Common myeloid progenitor, CD34-positive (primary cell): ENCODE results near the gene ASCC1.

Experiments
- CTCF ChIA-PET: fragments of 350-600 bp; sonication (Branson Sonifier 250); formaldehyde crosslinking; loops from one replicate; lab custom pipeline; 2021; ENCODE audit warnings: antibody characterized with exemption; lab: Charles Lee
- POLR2A ChIA-PET: fragments of 350-600 bp; sonication (Branson Sonifier 250); formaldehyde crosslinking; loops from one replicate; lab custom pipeline; 2021; ENCODE audit warnings: antibody characterized with exemption; lab: Charles Lee
- DNase-seq, 3 donors: peaks; one replicate each; pipeline versions ENCODE4 v3.0.0 to v3.0.0-alpha.2; 2013
- H3K27ac ChIP-seq, 2 experiments: 1 replicate in 1 of 2; 2 replicates in 1 of 2; pipeline ENCODE4 v1.7.0; 2013; ENCODE audit warnings: inconsistent platforms in 2 of 2, low read length in 2 of 2, mild to moderate bottlenecking in 2 of 2, low read depth in 1 of 2, moderate library complexity in 1 of 2; ENCODE audit not compliant: severe bottlenecking in 2 of 2, insufficient read depth in 1 of 2, poor library complexity in 1 of 2
- H3K27me3 ChIP-seq, 5 experiments: replicated peaks in 2 of 5; 1 replicate in 3 of 5; 2 replicates in 2 of 5; pipeline versions ENCODE4 v1.6.1 to v1.7.0; 2013; ENCODE audit warnings: low read length in 4 of 5, mild to moderate bottlenecking in 2 of 5, moderate library complexity in 2 of 5, inconsistent platforms in 1 of 5; ENCODE audit not compliant: insufficient read depth in 5 of 5, control insufficient read depth in 4 of 5
- H3K36me3 ChIP-seq, 4 experiments: 1 replicate in 2 of 4; 2 replicates in 2 of 4; pipeline versions ENCODE4 v1.6.1 to v1.7.0; 2013; ENCODE audit warnings: low read length in 3 of 4, control low read depth in 1 of 4, mild to moderate bottlenecking in 1 of 4; ENCODE audit not compliant: control insufficient read depth in 4 of 4, insufficient read depth in 4 of 4
- H3K4me1 ChIP-seq, 4 experiments: 1 replicate in 3 of 4; 2 replicates in 1 of 4; pipeline versions ENCODE4 v1.6.1 to v1.7.1; 2013; ENCODE audit warnings: low read length in 3 of 4, mild to moderate bottlenecking in 3 of 4, control low read depth in 1 of 4, inconsistent platforms in 1 of 4, moderate library complexity in 1 of 4; ENCODE audit not compliant: control insufficient read depth in 4 of 4, insufficient read depth in 4 of 4; ENCODE audit errors: control extremely low read depth in 1 of 4
- H3K4me3 ChIP-seq, 7 experiments: 1 replicate in 4 of 7; 2 replicates in 3 of 7; pipeline versions ENCODE4 v1.5.1 to v1.7.0; 2013; ENCODE audit warnings: mild to moderate bottlenecking in 7 of 7, low read length in 6 of 7, moderate library complexity in 6 of 7, inconsistent platforms in 2 of 7, low read depth in 2 of 7, control low read depth in 1 of 7; ENCODE audit not compliant: insufficient read depth in 4 of 7, control insufficient read depth in 1 of 7; ENCODE audit errors: extremely low read depth in 1 of 7
- H3K9me3 ChIP-seq, 5 experiments: 1 replicate in 4 of 5; 2 replicates in 1 of 5; pipeline versions ENCODE4 v1.6.1 to v1.7.1; 2013; ENCODE audit warnings: low read length in 4 of 5, mild to moderate bottlenecking in 2 of 5, inconsistent platforms in 1 of 5, low read depth in 1 of 5, moderate library complexity in 1 of 5; ENCODE audit not compliant: control insufficient read depth in 4 of 5, insufficient read depth in 2 of 5; ENCODE audit errors: control extremely low read depth in 1 of 5
- WGBS: methylation state at CpG from one replicate; pipeline ENCODE4 v1.1.5; 2013; ENCODE audit not compliant: insufficient coverage; 5-methylcytosine and 5-hydroxymethylcytosine counted together

The ASCC1 gene

GRCh38 chr10:72059843-72060822 is 155.9 kb downstream of the ASCC1 start:
- DNase-seq = no peak

GRCh38 chr10:72058989-72059842 is 156.9 kb downstream of the ASCC1 start:
- Histone ChIP-seq H3K27me3 (no peaks in the 10 kb centered on the region), H3K9me3 (no peaks in the 10 kb centered on the region), H3K4me3 (no peak overlapping the region), H3K36me3 (peaks cover 0 to 5% (median under 1%) of the 10 kb centered on the region in 4 experiments), H3K4me1 (peaks cover 0 to 3% (median 0%) of the 10 kb centered on the region in 4 experiments), H3K27ac (no peak overlapping the region)
- no peak for DNase-seq
- CTCF ChIA-PET = interaction anchor here (1.1 to 2.7 kb wide), 4 partner anchors 11 to 16 kb away, joined by 3 to 12 read pairs (median 6); no protein-coding TSS in a partner anchor
- POLR2A ChIA-PET = no interaction called here
- 90% methylated on average over 14 of the region's 21 CpGs for WGBS

More at GRCh38 chr10:72059843-72060822, 155.9 kb downstream of the ASCC1 start:
- CTCF ChIA-PET = interaction anchor here (0.9 to 2.7 kb wide), 5 partner anchors 9 to 17 kb away, joined by 3 to 15 read pairs (median 4); no protein-coding TSS in a partner anchor
- H3K4me3 ChIP-seq = no peak overlapping the region
- WGBS = 96% methylated on average over 12 of the region's 19 CpGs
- no peak overlapping the region for H3K27ac ChIP-seq
- no peaks in the 10 kb centered on the region for H3K4me1 ChIP-seq
- no peaks in the 10 kb centered on the region for H3K27me3 ChIP-seq
- POLR2A ChIA-PET = no interaction called here
- no peaks in the 10 kb centered on the region for H3K9me3 ChIP-seq
- peaks cover 0 to 6% (median under 1%) of the 10 kb centered on the region in 4 experiments for H3K36me3 ChIP-seq

- H3K36me3 ChIP-seq = peaks cover 0 to 5% (median under 1%) of the 10 kb centered on the region in 4 experiments
- no peak overlapping the region for H3K27ac ChIP-seq
- POLR2A ChIA-PET = no interaction called here
- H3K9me3 ChIP-seq = no peaks in the 10 kb centered on the region
- no peak for DNase-seq
- H3K4me3 ChIP-seq = no peak overlapping the region
- H3K27me3 ChIP-seq = no peaks in the 10 kb centered on the region
- CTCF ChIA-PET = interaction anchor here (2.7 kb wide), 1 partner anchor 12 kb away, joined by 12 read pairs; no protein-coding TSS in a partner anchor
- H3K4me1 ChIP-seq = peaks cover 0 to 3% (median 0%) of the 10 kb centered on the region in 4 experiments
- WGBS = 94% methylated on average over 6 of the region's 12 CpGs
Measured at GRCh38 chr10:72058347-72058898, 157.7 kb downstream of the ASCC1 start.

GRCh38 chr10:72056932-72057751 is 158.9 kb downstream of the ASCC1 start:
- Histone ChIP-seq H3K4me3 (no peak overlapping the region), H3K27ac (no peak overlapping the region), H3K9me3 (no peaks in the 10 kb centered on the region), H3K36me3 (no peaks in the 10 kb centered on the region), H3K4me1 (peaks cover 0 to 3% (median 0%) of the 10 kb centered on the region in 4 experiments), H3K27me3 (no peaks in the 10 kb centered on the region)
- POLR2A ChIA-PET = no interaction called here
- CTCF ChIA-PET = interaction anchor here (1.2 to 2.7 kb wide), 2 partner anchors 9 to 13 kb away, joined by 5 to 12 read pairs; no protein-coding TSS in a partner anchor
- DNase-seq = no peak
- 96% methylated on average over 22 of the region's 25 CpGs for WGBS

GRCh38 chr10:72056113-72056512 is 160.0 kb downstream of the ASCC1 start:
- CTCF ChIA-PET = interaction anchor here (1.1 to 2.7 kb wide), 2 partner anchors 14 to 159 kb away, joined by 3 to 12 read pairs; no protein-coding TSS in a partner anchor
- Histone ChIP-seq H3K4me1 (peaks cover 0 to 3% (median 0%) of the 10 kb centered on the region in 4 experiments), H3K27ac (no peak overlapping the region), H3K9me3 (no peaks in the 10 kb centered on the region), H3K36me3 (no peaks in the 10 kb centered on the region), H3K27me3 (no peaks in the 10 kb centered on the region), H3K4me3 (no peak overlapping the region)
- 75% methylated on average over 4 of the region's 5 CpGs for WGBS
- POLR2A ChIA-PET = no interaction called here
- DNase-seq = no peak

GRCh38 chr10:72053690-72054089 is 162.4 kb downstream of the ASCC1 start:
- ChIA-PET CTCF (interaction anchor here (0.6 to 1.8 kb wide), 3 partner anchors 11 to 259 kb away, joined by 3 to 6 read pairs (median 3); no protein-coding TSS in a partner anchor), POLR2A (no interaction called here)
- Histone ChIP-seq H3K4me3 (no peak overlapping the region), H3K27ac (no peak overlapping the region), H3K9me3 (peaks cover 0 to 4% (median 2%) of the 10 kb centered on the region in 5 experiments), H3K4me1 (peaks cover 0 to 3% (median 0%) of the 10 kb centered on the region in 4 experiments), H3K27me3 (no peaks in the 10 kb centered on the region), H3K36me3 (no peaks in the 10 kb centered on the region)
- DNase-seq = no peak
- WGBS = 100% methylated on average over 5 of the region's 7 CpGs
